ENCODE measurements around the gene MALL. TPM values are rescaled to one million over a fixed set of nuclear protein-coding genes. Genes with fewer than 3 reads are reported as not detected.

MALL gene
- total and polyA plus RNA-seq, 4 donors = 1.6 to 4.2 (median 2.7) TPM

- TF ChIP-seq FOXA2 (IDR thresholded peaks at IDR 0.05) (no peak), HNF4A (conservative IDR thresholded peaks at IDR 0.05) (no peak), GABPA (IDR thresholded peaks at IDR 0.05 in 1 of 2, conservative IDR thresholded peaks at IDR 0.05 in 1 of 2) (no peak), RAD21 (IDR thresholded peaks at IDR 0.05) (no peak), EGR1 (IDR thresholded peaks at IDR 0.05; ENCODE audit: low read depth in 2 of 2) (no peak), JUND (IDR thresholded peaks at IDR 0.05) (no peak), ZBTB33 (IDR thresholded peaks at IDR 0.05) (no peak), SP1 (IDR thresholded peaks at IDR 0.05) (no peak), HNF4G (IDR thresholded peaks at IDR 0.05) (no peak), MAX (IDR thresholded peaks at IDR 0.05) (no peak), ATF3 (IDR thresholded peaks at IDR 0.05) (no peak), NR2F2 (IDR thresholded peaks at IDR 0.05) (no peak), RXRA (IDR thresholded peaks at IDR 0.05) (no peak), CTCF (IDR thresholded peaks at IDR 0.05; ENCODE audit: low read depth, low read length, missing input control) (no peak), YY1 (IDR thresholded peaks at IDR 0.05) (no peak), FOXA1 (IDR thresholded peaks at IDR 0.05) (no peak), REST (IDR thresholded peaks at IDR 0.05) (no peak), TAF1 (conservative IDR thresholded peaks at IDR 0.05) (no peak)
- H3K4me1 ChIP-seq (ENCODE audit: control insufficient read depth in 4 of 4, insufficient read depth in 4 of 4, low read length in 3 of 4) = peaks cover 0 to 3% (median 0%) of the 10 kb centered on the region in 4 donors
- peaks cover 0 to 3% (median 0%) of the 10 kb centered on the region in 4 donors for H3K27me3 ChIP-seq (ENCODE audit: control insufficient read depth in 4 of 4, insufficient read depth in 4 of 4, low read length in 3 of 4)
- DNase-seq (ENCODE audit: low spot score) = no peak
- no peak overlapping the region for H3K4me3 ChIP-seq (ENCODE audit: low read depth in 1 of 3, low read length in 3 of 3)
- WGBS = over 99% methylated on average over 2 of the region's 2 CpGs
- no peaks in the 10 kb centered on the region for H3K36me3 ChIP-seq (ENCODE audit: control insufficient read depth in 4 of 4, insufficient read depth in 3 of 4, low read depth in 1 of 4, low read length in 3 of 4)
- no peak overlapping the region for H3K27ac ChIP-seq (ENCODE audit: low read depth in 1 of 2, low read length in 2 of 2)
- no peak overlapping the region for H3K9ac ChIP-seq (ENCODE audit: low read depth in 1 of 2, low read length in 2 of 2)
- no peaks in the 10 kb centered on the region for H3K9me3 ChIP-seq (ENCODE audit: control insufficient read depth in 4 of 4, low read length in 3 of 4)
These were observed 37.8 kb upstream of the MALL start for GRCh38 chr2:110153416-110153815.

Measured in liver (tissue), 9 donors.